Colonic mucosa (tissue), 4 donors: Measurements from ENCODE around the gene SCUBE1. TPM values are rescaled to one million over a fixed set of nuclear protein-coding genes. Genes with fewer than 3 reads are reported as not detected.

ENCODE experiments used
- DNase-seq: peaks from one replicate; pipeline ENCODE4 v3.0.0-alpha.2; 2020
- H3K27ac ChIP-seq: fragments of 200-600 bp; one replicate; pipeline ENCODE4 v1.8.0; 2021
- H3K27me3 ChIP-seq: fragments of 200-600 bp; one replicate; pipeline ENCODE4 v1.8.0; 2021
- H3K36me3 ChIP-seq: fragments of 200-600 bp; one replicate; pipeline ENCODE4 v1.8.0; 2021
- H3K4me1 ChIP-seq: fragments of 200-600 bp; one replicate; pipeline ENCODE4 v1.8.0; 2021; ENCODE audit warnings: mild to moderate bottlenecking
- H3K4me3 ChIP-seq: fragments of 200-600 bp; one replicate; pipeline ENCODE4 v1.8.0; 2021
- H3K9ac ChIP-seq, 2 donors: one replicate each; pipeline ENCODE4 v1.7.0; 2013; ENCODE audit warnings: control low read depth in 2 of 2, low read depth in 2 of 2, low read length in 2 of 2
- H3K9me3 ChIP-seq: fragments of 200-600 bp; one replicate; pipeline ENCODE4 v1.8.0; 2021
- intact Hi-C: fragments of 100-400 bp; cut with DNase I; formaldehyde crosslinking; loops from one replicate; pipeline ENCODE4 v1.14.1; 2022
- total RNA-seq, 2 donors: library from RNA; stranded (reverse); fragmentation: NEBNext Ultra II Directional in 1 of 2; extraction: Animal tissue kit (Norgen Biotek cat#: 25700) in 1 of 2; gene quantifications; one replicate each; pipeline ENCODE4 v1.2.1, GENCODE V29; 2021
- TF ChIP-seq, protein P1 (sequence below): fragments of 200-600 bp; IDR thresholded peaks from one replicate; pipeline ENCODE4 v1.8.0; 2022; ENCODE audit warnings: antibody characterized with exemption, mild to moderate bottlenecking
- donor health status: healthy.
- donor health status: DM: no; HTN: no; CAD: no.
- donor health status: DM: no; HTN: no; CAD: no.

The SCUBE1 gene
- total RNA-seq, 2 donors from 2014 or later, result 1.7 to 5.6 TPM

- H3K4me1 ChIP-seq, result no peaks in the 10 kb centered on the region
- H3K27me3 ChIP-seq, result no peaks in the 10 kb centered on the region
- no peak for DNase-seq
Observed at GRCh38 chr22:43212434-43212952, 130.7 kb downstream of the SCUBE1 start.

DNA sequence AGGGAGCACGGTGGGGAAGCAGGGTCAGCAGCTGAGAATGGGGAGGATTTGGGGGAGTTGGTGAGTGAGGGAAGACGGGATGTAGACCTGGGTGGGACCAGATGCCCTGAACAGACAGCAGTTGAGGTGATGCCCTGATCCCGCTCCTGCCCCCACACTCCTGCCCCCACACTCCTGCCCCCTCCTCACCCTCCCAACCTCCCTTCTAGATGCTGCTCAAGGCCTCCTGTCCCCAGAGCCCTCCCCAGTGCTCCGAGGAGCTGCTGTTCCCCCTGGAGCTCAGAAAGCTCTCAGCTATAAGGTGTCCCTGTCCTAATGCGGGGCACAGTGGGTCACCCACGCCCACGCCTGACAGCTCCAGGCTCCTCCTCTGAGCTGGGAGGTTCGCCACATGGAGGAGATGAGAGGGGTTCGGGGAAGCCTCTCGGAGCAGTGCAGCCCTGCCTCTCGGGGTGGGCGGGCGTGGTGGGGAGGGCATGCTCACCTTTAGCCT, 131.2 kb downstream of the SCUBE1 start:
- H3K4me1 ChIP-seq, result no peaks in the 10 kb centered on the region
- no peaks in the 10 kb centered on the region for H3K9me3 ChIP-seq
- TF ChIP-seq, protein P1, sequence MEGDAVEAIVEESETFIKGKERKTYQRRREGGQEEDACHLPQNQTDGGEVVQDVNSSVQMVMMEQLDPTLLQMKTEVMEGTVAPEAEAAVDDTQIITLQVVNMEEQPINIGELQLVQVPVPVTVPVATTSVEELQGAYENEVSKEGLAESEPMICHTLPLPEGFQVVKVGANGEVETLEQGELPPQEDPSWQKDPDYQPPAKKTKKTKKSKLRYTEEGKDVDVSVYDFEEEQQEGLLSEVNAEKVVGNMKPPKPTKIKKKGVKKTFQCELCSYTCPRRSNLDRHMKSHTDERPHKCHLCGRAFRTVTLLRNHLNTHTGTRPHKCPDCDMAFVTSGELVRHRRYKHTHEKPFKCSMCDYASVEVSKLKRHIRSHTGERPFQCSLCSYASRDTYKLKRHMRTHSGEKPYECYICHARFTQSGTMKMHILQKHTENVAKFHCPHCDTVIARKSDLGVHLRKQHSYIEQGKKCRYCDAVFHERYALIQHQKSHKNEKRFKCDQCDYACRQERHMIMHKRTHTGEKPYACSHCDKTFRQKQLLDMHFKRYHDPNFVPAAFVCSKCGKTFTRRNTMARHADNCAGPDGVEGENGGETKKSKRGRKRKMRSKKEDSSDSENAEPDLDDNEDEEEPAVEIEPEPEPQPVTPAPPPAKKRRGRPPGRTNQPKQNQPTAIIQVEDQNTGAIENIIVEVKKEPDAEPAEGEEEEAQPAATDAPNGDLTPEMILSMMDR, result no peak
- DNase-seq, result no peak
- intact Hi-C loops, result no loop called here
- no peaks in the 10 kb centered on the region for H3K27me3 ChIP-seq
- H3K4me3 ChIP-seq, result no peak overlapping the region
- no peak overlapping the region for H3K9ac ChIP-seq
- no peaks in the 10 kb centered on the region for H3K36me3 ChIP-seq
- no peak overlapping the region for H3K27ac ChIP-seq

More at GRCh38 chr22:43212434-43212952, 130.7 kb downstream of the SCUBE1 start:
- no peak overlapping the region for H3K4me3 ChIP-seq
- no peaks in the 10 kb centered on the region for H3K9me3 ChIP-seq
- H3K36me3 ChIP-seq, result no peaks in the 10 kb centered on the region
- H3K27ac ChIP-seq, result no peak overlapping the region
- TF ChIP-seq, protein P1, result no peak
- intact Hi-C loops, result no loop called here
- H3K9ac ChIP-seq, result no peak overlapping the region

DNA sequence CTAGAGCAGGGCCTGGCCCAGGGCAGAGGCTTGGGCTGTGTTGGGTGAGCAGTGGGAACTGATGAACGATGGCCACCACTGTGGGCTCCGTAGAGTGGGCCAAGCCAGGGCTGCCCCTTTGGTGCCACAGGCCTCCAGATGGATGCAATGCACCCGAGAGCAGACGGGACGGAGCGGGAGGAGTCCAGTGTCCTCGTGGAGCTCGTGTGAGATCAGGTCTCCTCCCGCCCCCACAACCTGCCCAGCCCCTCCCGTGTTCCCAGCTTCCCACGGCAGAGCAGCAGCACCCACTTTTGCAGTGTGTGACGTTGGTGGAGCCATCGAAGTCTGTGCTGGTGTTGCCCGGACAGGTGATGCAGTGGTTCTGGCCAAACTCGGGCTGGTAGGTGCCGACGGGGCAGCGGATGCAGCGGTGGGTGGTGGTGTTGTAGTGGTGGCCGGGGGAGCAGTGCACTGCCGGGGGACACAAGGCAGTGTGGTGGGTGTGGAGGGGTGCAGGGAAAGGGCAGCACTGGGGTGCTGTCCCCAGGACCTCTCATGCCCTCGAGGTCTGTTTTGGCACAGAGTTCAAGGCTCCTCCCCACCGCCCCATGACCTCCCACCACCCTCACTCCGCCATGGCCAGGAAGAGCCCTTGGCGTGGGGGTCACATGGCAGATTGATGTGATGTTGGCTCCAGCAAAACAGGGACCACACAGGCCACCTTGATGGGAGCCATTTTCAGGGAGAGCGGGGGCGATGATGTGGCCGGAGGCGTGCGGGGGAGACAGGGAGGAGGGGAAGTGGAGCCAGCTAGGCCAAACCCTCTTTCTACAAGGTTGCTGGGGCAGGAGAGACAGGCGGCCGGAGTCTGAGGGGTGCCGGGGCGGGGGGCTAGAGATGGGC, 132.3 kb downstream of the SCUBE1 start:
- intact Hi-C loops, result no loop called here
- no peak overlapping the region for H3K27ac ChIP-seq
- H3K9me3 ChIP-seq, result no peaks in the 10 kb centered on the region
- H3K36me3 ChIP-seq, result no peaks in the 10 kb centered on the region
- TF ChIP-seq, protein P1, result no peak
- no peak for DNase-seq
- H3K27me3 ChIP-seq, result no peaks in the 10 kb centered on the region
- no peak overlapping the region for H3K4me3 ChIP-seq
- H3K9ac ChIP-seq, result no peak overlapping the region
- no peaks in the 10 kb centered on the region for H3K4me1 ChIP-seq

- Histone ChIP-seq H3K36me3 (no peaks in the 10 kb centered on the region), H3K9me3 (no peaks in the 10 kb centered on the region), H3K4me3 (no peak overlapping the region), H3K9ac (no peak overlapping the region), H3K27ac (no peak overlapping the region), H3K27me3 (no peaks in the 10 kb centered on the region), H3K4me1 (no peaks in the 10 kb centered on the region)
- DNase-seq, result no peak
- intact Hi-C loops, result no loop called here
- TF ChIP-seq, protein P1, result no peak
Observed at GRCh38 chr22:43209971-43210370, 133.2 kb downstream of the SCUBE1 start.

GRCh38 chr22:43209523-43209890, 133.7 kb downstream of the SCUBE1 start:
- TF ChIP-seq, protein P1, result no peak
- intact Hi-C loops, result no loop called here
- Histone ChIP-seq H3K9ac (no peak overlapping the region), H3K27me3 (no peaks in the 10 kb centered on the region), H3K27ac (no peak overlapping the region), H3K36me3 (no peaks in the 10 kb centered on the region), H3K9me3 (no peaks in the 10 kb centered on the region), H3K4me1 (no peaks in the 10 kb centered on the region), H3K4me3 (no peak overlapping the region)
- no peak for DNase-seq
